Mucosa of rectum (tissue), 2 donors: Measurements from ENCODE around the gene CASR.

Experiments
- H3K27ac ChIP-seq, 2 donors: one replicate each; pipeline ENCODE4 v1.7.0; 2013; ENCODE audit warnings: inconsistent platforms in 2 of 2, low read depth in 2 of 2, low read length in 2 of 2
- H3K27me3 ChIP-seq, 2 donors: one replicate each; pipeline ENCODE4 v1.7.0; 2013; ENCODE audit warnings: low read length in 2 of 2; ENCODE audit not compliant: control insufficient read depth in 2 of 2, insufficient read depth in 2 of 2
- H3K36me3 ChIP-seq, 2 donors: one replicate each; pipeline ENCODE4 v1.7.0; 2013; ENCODE audit warnings: low read length in 2 of 2; ENCODE audit not compliant: control insufficient read depth in 2 of 2, insufficient read depth in 2 of 2
- H3K4me1 ChIP-seq, 2 donors: one replicate each; pipeline ENCODE4 v1.7.0; 2013; ENCODE audit warnings: low read length in 2 of 2, mild to moderate bottlenecking in 1 of 2; ENCODE audit not compliant: control insufficient read depth in 2 of 2, insufficient read depth in 2 of 2
- H3K4me3 ChIP-seq, 2 donors: one replicate each; pipeline ENCODE4 v1.7.0; 2013; ENCODE audit warnings: low read length in 2 of 2
- H3K9ac ChIP-seq, 2 donors: one replicate each; pipeline ENCODE4 v1.7.0; 2013; ENCODE audit warnings: low read length in 2 of 2, low read depth in 1 of 2, mild to moderate bottlenecking in 1 of 2
- H3K9me3 ChIP-seq, 2 donors: one replicate each; pipeline ENCODE4 v1.7.0; 2013; ENCODE audit warnings: low read length in 2 of 2; ENCODE audit not compliant: control insufficient read depth in 2 of 2
- donor health status: healthy.
- donor health status: Normal muscosa, but diverticular disease.

Gene CASR

DNA sequence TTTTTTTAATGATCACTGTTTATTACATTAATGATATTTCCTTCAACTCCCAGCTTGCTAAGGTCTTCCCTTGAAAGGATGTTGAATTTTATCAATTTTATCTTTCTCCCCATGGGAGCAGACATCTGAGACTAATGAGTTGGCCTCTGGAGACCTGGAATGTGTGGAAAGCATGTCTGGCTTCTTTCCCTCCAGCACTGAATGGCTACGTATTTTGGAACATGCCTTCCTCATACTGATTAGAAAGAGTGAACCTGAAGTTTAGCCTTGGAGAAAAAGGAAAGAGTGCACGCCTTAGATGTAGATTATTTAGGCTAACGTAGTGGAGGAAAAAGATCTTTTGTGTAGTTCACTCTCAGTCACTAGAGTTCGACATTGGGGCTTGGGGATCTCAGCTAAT lies 25.1 kb downstream of the CASR start:
- H3K36me3 ChIP-seq = no peaks in the 10 kb centered on the region

DNA sequence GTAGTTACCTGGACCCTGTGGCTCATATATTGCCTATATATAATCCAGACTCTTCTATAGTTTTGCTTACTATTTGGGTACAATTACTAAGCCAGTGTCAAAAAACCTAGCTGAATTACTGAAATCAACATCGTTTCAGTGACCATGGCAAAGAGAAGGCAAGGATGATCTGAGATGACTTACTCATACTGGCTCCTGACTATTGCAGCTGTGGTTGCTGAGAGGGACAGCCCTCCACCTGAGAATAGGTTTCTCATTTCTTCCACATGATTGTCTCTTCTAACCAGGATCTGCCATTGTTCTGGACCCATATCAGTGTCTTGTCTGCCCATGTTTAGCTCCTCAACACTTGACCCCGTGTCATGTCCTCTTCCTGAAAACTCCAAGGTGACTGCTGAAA lies 30.2 kb downstream of the CASR start:
- Histone ChIP-seq H3K4me1 (no peaks in the 10 kb centered on the region), H3K9ac (no peak overlapping the region), H3K36me3 (no peaks in the 10 kb centered on the region), H3K4me3 (no peak overlapping the region), H3K9me3 (no peaks in the 10 kb centered on the region), H3K27ac (no peak overlapping the region), H3K27me3 (no peaks in the 10 kb centered on the region)

More for the DNA sequence above, 25.1 kb downstream of the CASR start:
- H3K4me3 ChIP-seq = no peak overlapping the region
- no peaks in the 10 kb centered on the region for H3K4me1 ChIP-seq
- H3K27me3 ChIP-seq = no peaks in the 10 kb centered on the region
- H3K27ac ChIP-seq = no peak overlapping the region
- H3K9me3 ChIP-seq = no peaks in the 10 kb centered on the region
- no peak overlapping the region for H3K9ac ChIP-seq

DNA sequence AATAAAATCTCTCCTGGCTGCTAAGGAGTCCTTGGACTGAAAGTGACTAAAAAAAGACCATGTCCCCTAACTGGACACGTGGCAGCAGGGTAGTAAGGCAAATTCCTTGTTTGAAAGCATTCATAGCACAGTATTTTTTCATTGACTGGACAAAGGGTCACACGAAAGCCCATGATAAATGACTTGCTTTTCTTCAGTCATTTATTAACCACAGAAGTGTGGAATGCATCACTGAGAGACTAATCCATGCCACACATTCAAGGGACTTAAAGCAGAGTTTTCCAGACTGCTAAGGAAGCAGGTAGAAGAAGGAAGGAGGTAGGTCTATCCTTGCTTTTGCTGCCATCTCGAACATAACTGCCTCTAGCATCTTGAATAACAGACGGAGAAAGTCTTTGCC lies 31.2 kb downstream of the CASR start:
- Histone ChIP-seq H3K4me3 (no peak overlapping the region), H3K4me1 (no peaks in the 10 kb centered on the region), H3K27ac (no peak overlapping the region), H3K36me3 (no peaks in the 10 kb centered on the region), H3K27me3 (no peaks in the 10 kb centered on the region), H3K9me3 (no peaks in the 10 kb centered on the region), H3K9ac (no peak overlapping the region)

DNA sequence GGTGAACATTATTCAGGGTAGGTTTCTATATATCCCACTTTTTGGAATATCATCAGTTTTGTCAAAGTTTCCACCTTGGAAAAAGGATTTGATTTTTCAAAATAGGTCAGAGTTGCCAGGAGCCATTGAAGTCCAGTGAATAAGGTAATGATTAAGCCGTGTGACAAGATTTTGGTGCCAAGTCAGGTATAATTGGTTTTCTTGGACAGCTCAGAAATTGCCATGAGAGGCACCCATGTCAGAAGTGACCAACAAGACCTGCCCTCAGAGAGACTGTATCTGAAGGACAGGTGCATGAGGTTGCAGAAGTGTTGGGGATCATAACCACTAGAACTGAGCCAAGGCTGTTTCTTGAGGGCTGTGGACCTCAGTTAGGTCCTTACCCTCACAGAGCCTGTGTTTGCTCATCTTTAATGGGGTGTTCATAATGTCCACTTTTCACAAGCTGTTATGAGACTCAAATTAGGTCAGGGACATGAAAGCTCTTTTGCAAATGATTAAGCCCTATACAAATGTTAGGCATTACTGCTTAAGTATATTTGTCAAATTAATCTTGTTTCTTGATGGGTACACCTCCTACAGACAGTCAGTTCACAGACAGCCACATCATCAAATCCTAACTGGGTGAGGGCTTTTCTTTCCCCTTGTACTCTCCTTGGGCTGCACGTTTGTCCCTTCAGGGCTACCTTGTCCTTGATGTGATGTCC lies 32.3 kb downstream of the CASR start:
- Histone ChIP-seq H3K9me3 (no peaks in the 10 kb centered on the region), H3K36me3 (no peaks in the 10 kb centered on the region), H3K9ac (no peak overlapping the region), H3K4me1 (no peaks in the 10 kb centered on the region), H3K27me3 (no peaks in the 10 kb centered on the region), H3K27ac (no peak overlapping the region), H3K4me3 (no peak overlapping the region)

DNA sequence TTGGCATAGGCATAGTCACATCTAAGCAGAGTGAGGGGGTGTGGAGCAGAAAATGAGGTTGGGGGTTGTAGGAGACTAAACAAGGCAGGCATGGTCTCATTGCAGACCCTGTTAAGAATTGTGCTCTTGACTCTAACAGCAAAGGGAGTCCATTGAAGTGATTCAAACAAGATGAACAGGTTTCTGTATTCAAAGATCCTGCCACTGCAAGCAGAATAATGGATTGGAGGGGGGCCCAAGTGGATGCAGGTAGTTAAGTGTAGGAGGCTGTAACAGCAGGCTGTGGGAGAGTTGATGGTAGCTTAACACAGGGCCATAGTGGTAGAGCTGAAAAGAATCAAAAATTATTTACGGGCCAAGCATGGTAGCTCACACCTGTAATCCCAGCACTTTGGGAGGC lies 34.4 kb downstream of the CASR start:
- Histone ChIP-seq H3K27ac (no peak overlapping the region), H3K9ac (no peak overlapping the region), H3K36me3 (no peaks in the 10 kb centered on the region), H3K4me1 (no peaks in the 10 kb centered on the region), H3K4me3 (no peak overlapping the region), H3K27me3 (no peaks in the 10 kb centered on the region), H3K9me3 (no peaks in the 10 kb centered on the region)

DNA sequence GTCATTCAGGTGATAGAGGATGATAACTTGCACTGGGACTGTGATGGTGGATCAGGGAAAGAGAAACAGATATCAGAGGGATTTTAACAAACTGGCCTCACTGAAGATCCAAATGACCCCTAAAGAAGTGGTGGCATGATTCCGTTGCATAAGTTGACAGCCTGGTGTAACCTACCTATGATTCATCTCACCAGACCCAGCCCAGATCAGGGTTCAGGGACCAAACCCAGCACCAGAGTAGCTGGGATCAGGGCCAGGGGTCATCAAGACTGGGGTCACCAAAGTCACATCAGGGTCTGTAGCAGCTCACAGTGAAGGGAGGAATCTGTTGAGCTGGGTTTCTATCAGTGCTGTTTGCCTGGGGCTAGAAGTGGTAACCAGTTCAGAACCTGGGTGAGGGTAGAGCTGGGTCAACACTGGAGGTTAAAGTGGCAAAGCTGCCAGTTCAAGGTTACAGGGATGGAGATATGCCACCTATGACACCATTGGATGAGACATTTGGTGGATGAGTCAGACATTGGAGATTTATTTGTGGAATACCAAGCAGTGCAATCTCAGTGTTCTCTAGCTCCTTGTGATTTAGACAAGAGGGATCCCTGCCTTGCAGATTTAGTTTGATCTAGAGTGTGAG lies 35.9 kb downstream of the CASR start:
- no peaks in the 10 kb centered on the region for H3K9me3 ChIP-seq
- no peaks in the 10 kb centered on the region for H3K36me3 ChIP-seq
- no peak overlapping the region for H3K9ac ChIP-seq
- H3K27ac ChIP-seq = no peak overlapping the region
- H3K4me3 ChIP-seq = no peak overlapping the region
- no peaks in the 10 kb centered on the region for H3K27me3 ChIP-seq
- no peaks in the 10 kb centered on the region for H3K4me1 ChIP-seq

DNA sequence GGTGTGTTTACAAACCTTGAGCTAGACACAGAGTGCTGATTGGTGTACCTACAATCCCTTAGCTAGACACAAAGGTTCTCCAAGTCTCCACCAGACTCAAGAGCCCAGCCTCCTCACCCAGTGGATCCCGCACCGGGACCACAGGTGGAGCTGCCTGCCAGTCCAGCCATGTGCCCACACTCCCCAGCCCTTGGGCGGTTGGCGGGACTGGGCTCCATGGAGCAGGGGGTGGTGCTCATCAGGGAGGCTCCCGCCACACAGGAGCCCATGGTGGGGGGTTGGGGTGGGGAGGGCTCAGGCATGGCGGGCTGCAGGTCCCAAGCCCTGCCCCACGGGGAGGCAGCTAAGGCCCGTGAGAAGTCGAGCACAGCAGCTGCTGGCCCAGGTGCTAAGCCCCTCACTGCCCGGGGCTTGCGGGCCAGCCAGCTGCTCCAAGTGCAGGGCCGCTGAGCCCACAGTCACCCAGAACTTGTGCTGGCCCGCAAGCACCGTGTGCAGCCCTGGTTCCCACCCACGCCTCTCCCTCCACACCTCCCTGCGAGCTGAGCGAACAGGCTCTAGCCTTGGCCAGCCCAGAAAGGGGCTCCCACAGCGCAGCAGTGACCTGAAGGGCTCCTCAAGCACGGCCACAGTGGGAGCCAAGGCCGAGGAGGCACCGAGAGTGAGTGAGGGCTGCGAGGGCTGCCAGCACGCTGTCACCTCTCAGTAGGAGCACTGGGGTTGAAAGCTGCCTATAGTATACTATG lies 43.7 kb downstream of the CASR start:
- Histone ChIP-seq H3K4me1 (no peaks in the 10 kb centered on the region), H3K9me3 (no peaks in the 10 kb centered on the region), H3K36me3 (no peaks in the 10 kb centered on the region), H3K27ac (no peak overlapping the region), H3K9ac (no peak overlapping the region), H3K4me3 (no peak overlapping the region), H3K27me3 (no peaks in the 10 kb centered on the region)

DNA sequence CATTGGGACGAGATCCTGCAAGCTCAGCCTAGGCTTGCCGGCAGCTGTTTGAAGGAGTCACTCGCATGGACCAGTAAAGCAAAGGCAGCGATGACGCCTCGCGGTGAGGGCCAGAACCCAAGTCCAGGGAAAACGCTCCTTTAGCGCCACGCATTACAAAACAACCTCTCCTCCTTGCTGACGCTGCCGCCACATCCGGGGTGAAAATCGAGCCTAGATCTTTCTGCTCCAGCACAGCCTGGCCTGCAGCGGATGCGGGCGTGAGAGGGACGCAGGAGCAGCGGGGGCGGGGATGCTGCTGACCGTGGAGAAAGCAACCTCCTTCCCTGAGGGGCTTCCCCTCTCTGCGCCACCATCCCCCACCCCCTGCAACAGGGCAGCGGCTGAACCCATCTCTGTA lies 46.7 kb downstream of the CASR start:
- H3K9me3 ChIP-seq = no peaks in the 10 kb centered on the region
- H3K27me3 ChIP-seq = no peaks in the 10 kb centered on the region
- H3K9ac ChIP-seq = no peak overlapping the region

DNA sequence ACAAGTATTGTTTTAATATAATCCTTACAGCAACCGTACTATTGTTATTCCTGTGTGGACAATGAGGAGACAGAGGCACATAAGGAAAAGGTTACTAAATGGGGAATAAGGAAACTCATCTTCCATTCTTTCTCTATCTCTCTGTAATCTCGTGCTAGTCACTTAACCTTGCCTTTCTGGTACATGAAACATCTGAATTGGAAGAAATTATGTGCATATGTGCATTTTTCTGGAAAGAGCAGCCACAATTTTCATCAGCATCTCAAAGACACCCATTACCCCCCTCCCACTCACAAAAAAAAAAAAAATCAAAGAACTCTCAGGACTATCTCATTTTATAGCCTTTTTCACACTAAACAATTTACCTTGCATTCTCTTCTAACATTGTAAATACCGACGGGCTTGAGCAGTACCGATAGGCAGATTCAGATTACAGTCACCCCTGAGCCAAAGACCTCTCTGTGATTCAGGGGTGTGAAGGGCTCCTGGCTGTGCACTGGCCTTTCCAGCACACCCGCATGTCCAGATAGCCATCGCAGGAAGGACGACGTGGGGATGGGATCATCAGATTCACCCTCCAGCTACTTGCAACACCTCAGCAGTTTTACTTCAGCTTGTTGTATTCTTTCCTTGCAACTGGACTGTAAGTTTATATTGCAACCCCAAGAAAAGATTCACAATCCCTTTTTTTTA lies 48.1 kb downstream of the CASR start:
- no peak overlapping the region for H3K27ac ChIP-seq
- H3K9me3 ChIP-seq = no peaks in the 10 kb centered on the region
- H3K4me3 ChIP-seq = no peak overlapping the region
- no peaks in the 10 kb centered on the region for H3K36me3 ChIP-seq
- no peak overlapping the region for H3K9ac ChIP-seq
- H3K4me1 ChIP-seq = no peaks in the 10 kb centered on the region
- H3K27me3 ChIP-seq = no peaks in the 10 kb centered on the region

More for the DNA sequence above, 46.7 kb downstream of the CASR start:
- Histone ChIP-seq H3K27ac (no peak overlapping the region), H3K4me3 (no peak overlapping the region), H3K4me1 (no peaks in the 10 kb centered on the region), H3K36me3 (no peaks in the 10 kb centered on the region)

DNA sequence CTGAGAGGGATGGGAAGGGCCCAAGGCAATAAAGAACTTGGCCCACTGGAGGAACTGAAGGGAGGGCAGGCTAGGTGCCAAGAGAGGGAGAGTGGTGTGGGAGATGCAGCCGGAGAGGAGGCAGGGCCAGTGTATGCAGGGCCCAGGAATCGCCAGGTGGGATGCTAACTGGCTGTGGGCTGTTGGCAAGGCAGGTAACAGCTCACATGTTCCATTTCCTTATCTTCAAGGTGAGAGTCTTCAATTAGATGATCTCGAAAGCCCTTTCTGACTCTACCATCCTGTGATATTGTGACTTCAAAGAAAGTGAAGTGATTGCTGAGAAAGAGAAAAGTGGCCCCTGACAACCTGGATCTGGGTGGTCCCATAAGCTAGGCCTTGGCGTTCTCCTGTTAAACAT lies 49.0 kb downstream of the CASR start:
- no peaks in the 10 kb centered on the region for H3K9me3 ChIP-seq
- H3K4me3 ChIP-seq = no peak overlapping the region
- H3K36me3 ChIP-seq = no peaks in the 10 kb centered on the region
- H3K4me1 ChIP-seq = no peaks in the 10 kb centered on the region
- H3K27ac ChIP-seq = peak overlapping the region in 1 of 2 donors; percentile 57
- no peaks in the 10 kb centered on the region for H3K27me3 ChIP-seq
- H3K9ac ChIP-seq = no peak overlapping the region
